ENCODE measurements around the gene THSD4.

The THSD4 gene

DNA sequence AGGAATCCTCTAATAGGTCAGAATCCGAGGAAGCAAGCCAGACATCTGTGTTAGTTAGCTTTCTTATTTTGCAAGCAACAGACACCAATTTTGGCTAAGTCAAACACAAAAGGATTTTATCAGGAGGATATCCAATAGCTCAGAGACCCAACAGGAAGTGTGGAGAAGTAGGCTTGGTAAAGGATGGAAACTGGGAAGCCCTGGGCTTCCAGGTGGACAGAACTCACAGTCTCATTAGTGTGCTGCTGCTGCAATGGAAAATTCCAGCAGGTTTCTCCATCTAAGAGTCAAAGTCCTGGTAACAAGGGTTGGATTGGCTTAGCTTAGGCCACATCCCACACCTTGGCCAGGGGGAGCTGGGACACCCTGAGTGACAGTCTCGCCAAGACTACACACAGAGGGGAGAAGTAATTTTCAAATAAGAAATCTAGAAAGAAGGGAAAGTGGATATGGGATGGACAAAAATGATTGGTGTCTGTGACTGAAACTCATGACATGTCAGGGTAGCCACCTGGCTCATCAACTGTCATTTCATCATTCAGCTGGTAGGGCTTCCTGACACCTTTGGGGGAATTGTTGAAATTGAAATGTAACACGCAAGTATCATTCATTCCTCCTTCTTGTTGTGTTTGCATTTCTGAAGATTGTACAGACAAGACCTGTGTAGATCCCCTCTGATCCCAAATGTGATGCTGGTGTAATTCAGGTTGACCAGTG lies 158.6 kb downstream of the THSD4 start:
- no peaks in the 10 kb centered on the region for H3K36me3 ChIP-seq (ENCODE audit: insufficient read depth, low read length)
- no peak overlapping the region for H3K9ac ChIP-seq (ENCODE audit: insufficient read length)
- DNase-seq (ENCODE audit: low read depth, low spot score) = no peak
- H3K27ac ChIP-seq = no peak overlapping the region
- no peak overlapping the region for H3K4me3 ChIP-seq
- H3K9me3 ChIP-seq (ENCODE audit: low read depth, low read length) = no peaks in the 10 kb centered on the region
- TF ChIP-seq POLR2AphosphoS5 (IDR thresholded peaks at IDR 0.05; ENCODE audit: borderline replicate concordance, low read depth, low read length) (no peak), EZH2 (IDR thresholded peaks at IDR 0.05) (no peak)

DNA sequence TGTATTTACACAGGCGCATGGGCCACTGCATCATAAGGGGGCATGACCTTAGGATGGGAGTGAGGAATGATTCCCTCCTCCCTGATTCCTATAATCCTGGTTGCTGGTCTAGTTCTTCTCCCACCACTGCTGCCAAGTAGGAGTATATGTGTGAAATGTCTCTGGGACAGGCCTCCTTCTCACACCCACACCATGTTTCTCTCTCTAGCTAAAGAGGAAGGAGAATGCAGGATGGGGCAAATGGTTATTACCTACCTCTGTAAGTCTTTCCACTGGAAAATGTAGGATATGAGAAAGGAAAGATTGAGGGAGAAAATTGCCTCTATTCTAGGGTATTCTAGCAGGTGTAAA lies 159.2 kb downstream of the THSD4 start:
- peak overlapping the region; percentile 48 for H3K9ac ChIP-seq (ENCODE audit: insufficient read length)
- no peak for DNase-seq (ENCODE audit: low read depth, low spot score)
- no peaks in the 10 kb centered on the region for H3K36me3 ChIP-seq (ENCODE audit: insufficient read depth, low read length)
- peak overlapping the region; percentile 68 for H3K4me3 ChIP-seq
- TF ChIP-seq POLR2AphosphoS5 (IDR thresholded peaks at IDR 0.05; ENCODE audit: borderline replicate concordance, low read depth, low read length) (no peak), FOXP2 (optimal IDR thresholded peaks at IDR 0.05; ENCODE audit: control extremely low read depth, extremely low read length, insufficient read depth) (no peak), EZH2 (IDR thresholded peaks at IDR 0.05) (no peak)
- H3K27ac ChIP-seq = peak overlapping the region; percentile 90
- no peaks in the 10 kb centered on the region for H3K9me3 ChIP-seq (ENCODE audit: low read depth, low read length)

DNA sequence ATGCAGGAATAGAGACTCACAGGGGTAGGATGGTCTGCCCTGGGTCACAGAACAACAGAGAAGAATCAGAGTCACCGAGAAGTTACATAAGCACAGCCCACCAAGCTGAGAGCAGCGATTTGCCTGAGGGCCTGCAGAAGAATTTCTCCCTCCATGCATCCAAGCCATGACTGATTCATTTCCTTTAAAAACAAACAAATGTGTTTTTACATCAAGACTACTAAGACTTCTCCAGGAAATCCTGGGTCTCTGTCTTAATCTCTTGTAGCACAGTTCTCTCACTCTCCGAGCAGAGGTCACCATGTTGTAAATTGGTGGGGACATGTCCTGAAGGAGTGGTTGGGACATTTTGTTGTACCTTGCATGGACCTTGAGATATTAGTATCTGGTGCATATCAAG lies 159.8 kb downstream of the THSD4 start:
- Histone ChIP-seq H3K4me3 (peak overlapping the region; percentile 68), H3K36me3 (ENCODE audit: insufficient read depth, low read length) (no peaks in the 10 kb centered on the region), H3K27ac (peak overlapping the region; percentile 90), H3K9me3 (ENCODE audit: low read depth, low read length) (no peaks in the 10 kb centered on the region), H3K9ac (ENCODE audit: insufficient read length) (peak overlapping the region; percentile 48)
- TF ChIP-seq FOXP2 (optimal IDR thresholded peaks at IDR 0.05; ENCODE audit: control extremely low read depth, extremely low read length, insufficient read depth) = no peak
- no peak for TF ChIP-seq EZH2 (IDR thresholded peaks at IDR 0.05)
- no peak for TF ChIP-seq POLR2AphosphoS5 (IDR thresholded peaks at IDR 0.05; ENCODE audit: borderline replicate concordance, low read depth, low read length)
- DNase-seq (ENCODE audit: low read depth, low spot score) = peak; percentile 90

DNA sequence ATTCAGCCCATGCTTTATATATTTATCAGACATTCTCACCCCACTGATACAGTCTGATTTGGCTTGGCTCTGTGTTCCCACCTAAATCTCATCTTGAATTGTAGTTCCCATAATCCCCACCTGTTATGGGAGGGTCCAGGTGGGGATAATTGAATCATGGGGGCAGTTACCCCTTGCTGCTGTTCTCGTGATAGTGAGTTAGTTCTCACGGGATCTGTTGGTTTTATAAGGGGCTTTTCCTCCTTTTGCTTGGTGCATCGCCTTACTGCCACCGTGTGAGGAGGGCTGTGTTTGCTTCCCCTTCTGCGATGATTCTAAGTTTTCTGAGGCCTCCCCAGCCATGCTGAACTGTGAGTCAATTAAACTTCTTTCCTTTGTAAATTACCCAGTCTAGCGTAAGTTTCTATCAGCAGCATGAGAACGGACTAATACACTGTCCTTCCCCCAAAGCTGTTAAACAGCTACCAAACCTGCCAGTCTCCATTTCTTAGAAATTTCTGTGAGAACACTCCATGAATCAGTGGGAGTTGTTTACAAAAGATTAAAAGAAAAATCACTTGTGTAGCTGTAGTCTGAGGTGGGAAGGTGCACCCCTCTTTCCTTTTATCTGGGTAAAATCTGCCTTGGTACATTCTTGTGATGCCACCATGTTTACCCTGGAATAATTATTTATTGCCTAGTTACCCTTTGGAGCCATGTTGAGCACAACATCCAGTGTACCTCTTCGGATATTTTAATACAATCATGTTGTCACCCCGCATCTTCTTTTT lies 160.5 kb downstream of the THSD4 start:
- H3K9ac ChIP-seq (ENCODE audit: insufficient read length) = no peak overlapping the region
- H3K36me3 ChIP-seq (ENCODE audit: insufficient read depth, low read length) = no peaks in the 10 kb centered on the region
- H3K9me3 ChIP-seq (ENCODE audit: low read depth, low read length) = no peaks in the 10 kb centered on the region
- DNase-seq (ENCODE audit: low read depth, low spot score) = no peak
- peak overlapping the region; percentile 90 for H3K27ac ChIP-seq
- TF ChIP-seq EZH2 (IDR thresholded peaks at IDR 0.05) = no peak
- no peak for TF ChIP-seq POLR2AphosphoS5 (IDR thresholded peaks at IDR 0.05; ENCODE audit: borderline replicate concordance, low read depth, low read length)
- no peak for TF ChIP-seq FOXP2 (optimal IDR thresholded peaks at IDR 0.05; ENCODE audit: control extremely low read depth, extremely low read length, insufficient read depth)
- peak overlapping the region; percentile 68 for H3K4me3 ChIP-seq

DNA sequence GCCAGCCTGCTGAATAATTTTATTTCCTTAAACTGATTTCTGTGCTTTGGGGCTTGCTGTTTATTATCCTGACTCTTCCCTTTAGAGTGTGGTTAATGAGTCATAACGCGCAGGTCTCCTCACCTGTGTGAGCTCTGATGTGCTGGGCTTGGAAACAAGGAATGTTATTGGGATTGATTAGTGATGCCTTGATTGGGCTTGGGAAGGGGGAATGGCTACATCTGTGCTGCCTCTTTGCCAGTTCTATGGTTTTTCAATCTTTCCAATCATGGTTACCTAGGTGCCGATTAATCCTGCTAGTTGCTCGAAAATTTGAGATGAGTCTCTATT lies 161.0 kb downstream of the THSD4 start:
- no peak overlapping the region for H3K4me3 ChIP-seq

DNA sequence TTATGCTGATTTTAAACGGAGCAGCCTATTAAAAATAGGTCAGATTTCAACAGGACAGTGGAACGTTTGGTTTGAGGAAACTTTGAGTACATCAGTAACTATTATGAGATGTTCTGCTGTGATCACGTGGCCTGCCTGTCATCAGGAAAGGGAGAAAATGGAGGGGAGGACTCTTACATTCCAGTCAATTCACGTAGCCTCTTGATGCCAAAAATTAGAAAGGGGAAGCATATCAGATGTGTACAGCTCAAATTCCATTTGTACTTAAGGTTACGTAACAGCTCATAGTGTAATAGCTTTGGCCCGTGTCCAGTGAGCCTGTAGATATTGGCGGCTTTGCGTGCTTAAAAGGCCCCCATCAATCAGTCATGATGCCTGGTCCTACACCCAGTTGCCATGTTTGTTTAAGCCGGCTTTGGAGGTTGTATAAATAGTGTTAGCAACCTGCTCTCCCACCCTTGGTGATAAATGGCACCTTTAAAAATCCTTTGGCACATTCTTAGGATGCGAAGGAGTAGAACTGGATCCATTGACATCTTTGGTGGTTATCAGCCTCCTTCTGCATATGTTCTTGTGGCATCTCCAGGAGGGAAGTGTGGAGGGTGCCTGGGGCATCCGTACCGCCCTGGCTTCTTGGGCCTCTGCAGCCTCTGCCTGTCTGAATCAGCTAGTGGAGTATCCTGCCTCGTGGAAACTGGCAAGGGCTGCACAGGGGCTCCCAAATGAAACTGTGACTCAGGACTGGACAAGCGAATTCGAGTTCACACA lies 163.9 kb downstream of the THSD4 start:
- no peaks in the 10 kb centered on the region for H3K9me3 ChIP-seq (ENCODE audit: low read depth, low read length)
- H3K9ac ChIP-seq (ENCODE audit: insufficient read length) = no peak overlapping the region
- TF ChIP-seq POLR2AphosphoS5 (IDR thresholded peaks at IDR 0.05; ENCODE audit: borderline replicate concordance, low read depth, low read length) (no peak), EZH2 (IDR thresholded peaks at IDR 0.05) (no peak)
- peak; percentile 6 for DNase-seq (ENCODE audit: low read depth, low spot score)
- no peak overlapping the region for H3K4me3 ChIP-seq
- no peaks in the 10 kb centered on the region for H3K36me3 ChIP-seq (ENCODE audit: insufficient read depth, low read length)
- H3K27ac ChIP-seq = no peak overlapping the region

More for the DNA sequence above, 161.0 kb downstream of the THSD4 start:
- DNase-seq (ENCODE audit: low read depth, low spot score) = no peak
- Histone ChIP-seq H3K9ac (ENCODE audit: insufficient read length) (no peak overlapping the region), H3K27ac (no peak overlapping the region), H3K36me3 (ENCODE audit: insufficient read depth, low read length) (no peaks in the 10 kb centered on the region), H3K9me3 (ENCODE audit: low read depth, low read length) (no peaks in the 10 kb centered on the region)
- no peak for TF ChIP-seq FOXP2 (optimal IDR thresholded peaks at IDR 0.05; ENCODE audit: control extremely low read depth, extremely low read length, insufficient read depth)
- TF ChIP-seq POLR2AphosphoS5 (IDR thresholded peaks at IDR 0.05; ENCODE audit: borderline replicate concordance, low read depth, low read length) = no peak
- no peak for TF ChIP-seq EZH2 (IDR thresholded peaks at IDR 0.05)

DNA sequence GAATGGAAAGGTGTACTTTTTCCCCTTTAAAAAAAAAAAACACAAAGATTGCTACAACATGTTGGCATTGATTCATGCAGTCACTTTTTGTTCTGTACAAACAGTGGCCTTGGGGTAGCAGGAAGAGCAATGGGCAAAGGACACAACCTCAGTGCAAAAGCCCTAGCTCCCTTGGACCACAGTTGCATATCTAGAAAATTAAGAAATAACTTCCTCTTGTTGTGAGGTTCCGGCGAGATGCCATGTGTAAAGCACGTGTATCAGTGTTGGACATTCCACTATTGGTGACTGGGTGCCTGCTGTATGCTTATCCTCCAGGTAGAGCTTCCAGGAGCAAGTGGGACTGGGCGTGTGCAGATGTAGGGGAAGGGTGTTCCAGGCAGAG lies 164.5 kb downstream of the THSD4 start:
- Histone ChIP-seq H3K27ac (no peak overlapping the region), H3K4me3 (no peak overlapping the region), H3K9me3 (ENCODE audit: low read depth, low read length) (no peaks in the 10 kb centered on the region), H3K9ac (ENCODE audit: insufficient read length) (no peak overlapping the region), H3K36me3 (ENCODE audit: insufficient read depth, low read length) (no peaks in the 10 kb centered on the region)
- TF ChIP-seq FOXP2 (optimal IDR thresholded peaks at IDR 0.05; ENCODE audit: control extremely low read depth, extremely low read length, insufficient read depth) (no peak), POLR2AphosphoS5 (IDR thresholded peaks at IDR 0.05; ENCODE audit: borderline replicate concordance, low read depth, low read length) (no peak), EZH2 (IDR thresholded peaks at IDR 0.05) (no peak)
- no peak for DNase-seq (ENCODE audit: low read depth, low spot score)

DNA sequence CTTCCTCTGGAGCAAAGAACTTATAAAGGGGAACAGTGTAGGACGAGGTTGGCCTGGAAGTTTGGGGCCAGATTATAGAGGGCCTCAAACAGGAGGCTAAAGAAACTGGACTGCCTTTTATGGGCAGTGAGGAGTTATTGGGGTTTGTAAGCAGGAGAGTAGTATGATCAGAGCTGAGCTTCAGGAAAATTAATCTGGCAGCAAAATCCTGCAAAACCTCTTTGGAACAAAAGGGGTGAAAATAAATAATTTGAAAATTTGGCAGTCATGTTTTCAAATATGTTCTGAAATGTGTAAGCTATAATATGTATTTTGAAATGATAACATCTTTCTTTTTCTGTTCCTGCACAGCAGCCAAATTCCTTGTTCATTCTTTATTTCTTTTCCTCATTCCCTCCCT lies 164.9 kb downstream of the THSD4 start:
- Histone ChIP-seq H3K9ac (ENCODE audit: insufficient read length) (no peak overlapping the region), H3K36me3 (ENCODE audit: insufficient read depth, low read length) (no peaks in the 10 kb centered on the region), H3K4me3 (no peak overlapping the region), H3K27ac (no peak overlapping the region), H3K9me3 (ENCODE audit: low read depth, low read length) (no peaks in the 10 kb centered on the region)
- TF ChIP-seq POLR2AphosphoS5 (IDR thresholded peaks at IDR 0.05; ENCODE audit: borderline replicate concordance, low read depth, low read length) (no peak), FOXP2 (optimal IDR thresholded peaks at IDR 0.05; ENCODE audit: control extremely low read depth, extremely low read length, insufficient read depth) (no peak), EZH2 (IDR thresholded peaks at IDR 0.05) (no peak)
- no peak for DNase-seq (ENCODE audit: low read depth, low spot score)

Data from SK-N-MC (cell line).